Esophagus muscularis mucosa (tissue), 4 donors: Measurements from ENCODE around the gene PIP5K1B.

Experiments
- CTCF ChIP-seq, 3 experiments: fragments of 200-600 bp in 2 of 3; fragments of 450-650 bp in 1 of 3; sonication (generic) in 2 of 3; IDR thresholded peaks; one replicate each; pipeline ENCODE4 v1.5.1; 2017 to 2019; ENCODE audit warnings: antibody characterized with exemption in 3 of 3, mild to moderate bottlenecking in 2 of 3, moderate library complexity in 1 of 3
- EP300 ChIP-seq: sonication (generic); formaldehyde crosslinking; IDR thresholded peaks from one replicate; pipeline ENCODE4 v1.6.1; 2017; ENCODE audit warnings: antibody characterized with exemption
- POLR2A ChIP-seq: fragments of 450-650 bp; IDR thresholded peaks from one replicate; pipeline ENCODE4 v1.6.1; 2017; ENCODE audit warnings: antibody characterized with exemption, moderate library complexity, mild to moderate bottlenecking, low read depth
- POLR2AphosphoS5 ChIP-seq, 2 donors: sonication (generic); formaldehyde crosslinking; IDR thresholded peaks; one replicate each; pipeline ENCODE4 v1.6.1; 2017; ENCODE audit warnings: antibody characterized with exemption in 2 of 2

DNA sequence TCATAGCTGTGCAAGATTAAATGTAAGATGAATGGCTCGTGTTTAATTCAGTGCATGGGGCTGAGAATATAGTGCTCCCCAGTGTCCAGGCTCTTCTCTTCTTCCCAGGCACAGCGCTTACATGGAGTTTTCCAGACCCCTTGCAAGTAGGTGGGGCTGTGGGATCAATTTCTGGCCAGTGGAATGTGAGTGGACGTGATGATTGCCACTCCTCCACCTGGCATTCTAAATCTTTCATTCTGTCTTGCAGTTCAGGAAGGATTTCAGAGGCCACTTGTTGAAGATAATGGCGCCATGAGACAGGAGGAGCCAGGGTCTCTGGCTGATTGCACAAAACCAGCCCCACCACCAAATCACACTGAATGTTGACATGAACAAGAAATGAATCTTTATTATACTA lies 7.2 kb upstream of the PIP5K1B start:
- no peak for TF ChIP-seq POLR2A
- no peak for TF ChIP-seq CTCF (IDR thresholded peaks at IDR 0.05)
- TF ChIP-seq POLR2AphosphoS5 (IDR thresholded peaks at IDR 0.05) = no peak
- no peak for TF ChIP-seq EP300
